ENCODE measurements around the gene PLXNA4. TPM values are rescaled to one million over a fixed set of nuclear protein-coding genes. Genes with fewer than 3 reads are reported as not detected.

The PLXNA4 gene
- total RNA-seq, 2 donors from 2014 or later, result 24.0 to 42.7 TPM

GRCh38 chr7:132466367-132466766 lies 109.9 kb downstream of the PLXNA4 start:
- Histone ChIP-seq H3K9me3 (ENCODE audit: control insufficient read depth, low read length) (no peaks in the 10 kb centered on the region), H3K36me3 (ENCODE audit: control insufficient read depth, insufficient read depth, low read length) (no peaks in the 10 kb centered on the region), H3K9ac (ENCODE audit: extremely low read depth, low read length, poor library complexity, severe bottlenecking) (no peak overlapping the region), H3K4me3 (ENCODE audit: low read length) (no peak overlapping the region), H3K4me1 (ENCODE audit: control insufficient read depth, insufficient read depth, low read length) (no peaks in the 10 kb centered on the region), H3K27me3 (ENCODE audit: control insufficient read depth, insufficient read depth, low read length, poor library complexity, severe bottlenecking) (no peaks in the 10 kb centered on the region), H3K27ac (ENCODE audit: low read depth, low read length) (no peak overlapping the region)
- Mint-ChIP-seq H3K27ac (no peak overlapping the region), H3K4me3 (no peak overlapping the region), H3K36me3 (ENCODE audit: low read depth) (peaks cover 13% of the 10 kb centered on the region), H3K9me3 (no peaks in the 10 kb centered on the region), H3K4me1 (peaks cover 8% of the 10 kb centered on the region), H3K27me3 (ENCODE audit: insufficient read depth) (peaks cover 3% of the 10 kb centered on the region)
- TF ChIP-seq CTCF (conservative IDR thresholded peaks at IDR 0.05), result no peak
- WGBS, 2 experiments (ENCODE audit: insufficient coverage in 1 of 2, insufficient read length in 1 of 2), result 95 to 97% methylated on average over 6 of the region's 6 CpGs
- no peak for DNase-seq

- H3K9ac ChIP-seq (ENCODE audit: extremely low read depth, low read length, poor library complexity, severe bottlenecking), result no peak overlapping the region
- H3K36me3 ChIP-seq (ENCODE audit: control insufficient read depth, insufficient read depth, low read length), result no peaks in the 10 kb centered on the region
- WGBS, 2 experiments (ENCODE audit: insufficient coverage in 1 of 2, insufficient read length in 1 of 2), result 85 to 100% methylated on average over 3 to 4 of the region's 4 CpGs
- TF ChIP-seq CTCF (conservative IDR thresholded peaks at IDR 0.05), result no peak
- Mint-ChIP-seq H3K27ac (no peak overlapping the region), H3K27me3 (ENCODE audit: insufficient read depth) (peaks cover 3% of the 10 kb centered on the region), H3K4me3 (no peak overlapping the region), H3K9me3 (no peaks in the 10 kb centered on the region), H3K36me3 (ENCODE audit: low read depth) (peaks cover 5% of the 10 kb centered on the region), H3K4me1 (peaks cover 15% of the 10 kb centered on the region)
- no peaks in the 10 kb centered on the region for H3K27me3 ChIP-seq (ENCODE audit: control insufficient read depth, insufficient read depth, low read length, poor library complexity, severe bottlenecking)
- H3K27ac ChIP-seq (ENCODE audit: low read depth, low read length), result no peak overlapping the region
- H3K9me3 ChIP-seq (ENCODE audit: control insufficient read depth, low read length), result no peaks in the 10 kb centered on the region
- no peaks in the 10 kb centered on the region for H3K4me1 ChIP-seq (ENCODE audit: control insufficient read depth, insufficient read depth, low read length)
- DNase-seq, result no peak
- H3K4me3 ChIP-seq (ENCODE audit: low read length), result no peak overlapping the region
These were observed 110.8 kb downstream of the PLXNA4 start for GRCh38 chr7:132465516-132465915.

GRCh38 chr7:132464740-132465139 lies 111.5 kb downstream of the PLXNA4 start:
- Histone ChIP-seq H3K9me3 (ENCODE audit: control insufficient read depth, low read length) (no peaks in the 10 kb centered on the region), H3K9ac (ENCODE audit: extremely low read depth, low read length, poor library complexity, severe bottlenecking) (no peak overlapping the region), H3K27me3 (ENCODE audit: control insufficient read depth, insufficient read depth, low read length, poor library complexity, severe bottlenecking) (no peaks in the 10 kb centered on the region), H3K4me1 (ENCODE audit: control insufficient read depth, insufficient read depth, low read length) (no peaks in the 10 kb centered on the region), H3K27ac (ENCODE audit: low read depth, low read length) (no peak overlapping the region), H3K36me3 (ENCODE audit: control insufficient read depth, insufficient read depth, low read length) (no peaks in the 10 kb centered on the region), H3K4me3 (ENCODE audit: low read length) (no peak overlapping the region)
- Mint-ChIP-seq H3K9me3 (no peaks in the 10 kb centered on the region), H3K27me3 (ENCODE audit: insufficient read depth) (peaks cover 3% of the 10 kb centered on the region), H3K4me1 (peaks cover 15% of the 10 kb centered on the region), H3K4me3 (no peak overlapping the region), H3K36me3 (ENCODE audit: low read depth) (peaks cover 1% of the 10 kb centered on the region), H3K27ac (no peak overlapping the region)
- no peak for DNase-seq
- WGBS, 2 experiments (ENCODE audit: insufficient coverage in 1 of 2, insufficient read length in 1 of 2), result 82% methylated on average over 3 of the region's 4 CpGs; no CpG with 5 or more reads in 1 of the 2 experiments
- TF ChIP-seq CTCF (conservative IDR thresholded peaks at IDR 0.05), result no peak

Measured in endodermal cell (in vitro differentiated cells).